BLaER1 (cell line): ENCODE data around the gene WNT9A.

Source experiments
- H3K27ac ChIP-seq: shearing (Covaris generic); formaldehyde crosslinking; 2 replicates; pipeline ENCODE4 v1.8.1; 2022
- H3K27me3 ChIP-seq: shearing (Covaris generic); formaldehyde crosslinking; 2 replicates; pipeline ENCODE4 v1.8.1; 2022
- H3K36me3 ChIP-seq: shearing (Covaris generic); formaldehyde crosslinking; 2 replicates; pipeline ENCODE4 v1.8.1; 2022
- H3K4me1 ChIP-seq: shearing (Covaris generic); formaldehyde crosslinking; 2 replicates; pipeline ENCODE4 v1.8.1; 2022
- H3K4me2 ChIP-seq: shearing (Covaris generic); formaldehyde crosslinking; 2 replicates; pipeline ENCODE4 v1.8.1; 2022
- H3K4me3 ChIP-seq: shearing (Covaris generic); formaldehyde crosslinking; 2 replicates; pipeline ENCODE4 v1.8.1; 2022
- H3K9ac ChIP-seq: shearing (Covaris generic); formaldehyde crosslinking; 2 replicates; pipeline ENCODE4 v1.8.1; 2022
- H3K9me3 ChIP-seq: shearing (Covaris generic); formaldehyde crosslinking; 2 replicates; pipeline ENCODE4 v1.8.1; 2022
- H4K20me1 ChIP-seq: shearing (Covaris generic); formaldehyde crosslinking; 2 replicates; pipeline ENCODE4 v1.8.1; 2022
- Cebpa-rat ChIP-seq: shearing (Covaris generic); IDR thresholded peaks from 2 replicates; pipeline ENCODE4 v1.8.1; 2022

WNT9A gene

DNA sequence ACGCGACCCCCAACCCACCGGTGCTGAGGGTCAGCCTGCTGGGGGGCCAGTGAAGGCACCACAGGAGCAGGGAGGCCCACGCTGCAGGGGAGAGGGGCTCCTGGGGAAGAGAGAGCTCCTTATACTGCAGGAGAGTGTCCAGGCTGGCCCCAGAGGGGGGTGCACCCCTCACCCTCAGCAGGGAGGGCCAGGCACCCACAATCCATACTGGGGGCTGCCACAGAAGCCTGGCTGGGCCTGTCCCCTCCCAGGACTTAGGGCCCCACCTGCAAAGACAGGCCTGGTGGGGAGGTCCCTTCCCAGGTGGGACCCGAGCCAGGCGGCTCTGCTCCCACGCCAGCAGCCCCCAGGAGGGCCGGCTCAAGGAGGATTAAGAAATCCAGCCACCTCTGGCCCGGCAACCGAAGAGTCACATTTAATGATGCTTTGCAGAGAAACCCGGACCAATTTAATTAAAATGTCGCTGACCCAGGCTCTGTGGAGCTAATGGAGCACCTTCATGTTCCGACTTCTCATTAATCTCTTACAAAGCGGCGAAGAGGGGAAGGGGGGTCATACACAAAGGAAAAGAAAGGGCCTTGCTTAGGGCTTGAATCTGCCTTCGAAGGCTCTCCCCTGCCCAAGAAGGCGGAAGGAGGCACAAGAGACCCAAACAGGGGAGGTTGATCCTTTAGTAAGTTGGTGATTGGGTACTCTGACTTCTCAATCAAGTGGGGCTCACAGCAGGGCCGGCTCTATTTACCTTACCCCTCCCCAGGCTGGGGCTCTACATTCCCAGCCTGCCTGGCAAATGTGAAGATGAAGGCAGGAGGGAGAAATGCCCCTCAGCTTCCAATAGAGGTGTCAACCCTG, 25.0 kb downstream of the WNT9A start:
- Histone ChIP-seq H3K4me3 (no peak overlapping the region), H3K36me3 (no peaks in the 10 kb centered on the region), H3K27me3 (no peaks in the 10 kb centered on the region), H3K4me1 (no peaks in the 10 kb centered on the region), H4K20me1 (no peaks in the 10 kb centered on the region), H3K9ac (no peak overlapping the region), H3K27ac (no peak overlapping the region), H3K4me2 (no peak overlapping the region), H3K9me3 (no peaks in the 10 kb centered on the region)
- TF ChIP-seq Cebpa-rat = no peak

DNA sequence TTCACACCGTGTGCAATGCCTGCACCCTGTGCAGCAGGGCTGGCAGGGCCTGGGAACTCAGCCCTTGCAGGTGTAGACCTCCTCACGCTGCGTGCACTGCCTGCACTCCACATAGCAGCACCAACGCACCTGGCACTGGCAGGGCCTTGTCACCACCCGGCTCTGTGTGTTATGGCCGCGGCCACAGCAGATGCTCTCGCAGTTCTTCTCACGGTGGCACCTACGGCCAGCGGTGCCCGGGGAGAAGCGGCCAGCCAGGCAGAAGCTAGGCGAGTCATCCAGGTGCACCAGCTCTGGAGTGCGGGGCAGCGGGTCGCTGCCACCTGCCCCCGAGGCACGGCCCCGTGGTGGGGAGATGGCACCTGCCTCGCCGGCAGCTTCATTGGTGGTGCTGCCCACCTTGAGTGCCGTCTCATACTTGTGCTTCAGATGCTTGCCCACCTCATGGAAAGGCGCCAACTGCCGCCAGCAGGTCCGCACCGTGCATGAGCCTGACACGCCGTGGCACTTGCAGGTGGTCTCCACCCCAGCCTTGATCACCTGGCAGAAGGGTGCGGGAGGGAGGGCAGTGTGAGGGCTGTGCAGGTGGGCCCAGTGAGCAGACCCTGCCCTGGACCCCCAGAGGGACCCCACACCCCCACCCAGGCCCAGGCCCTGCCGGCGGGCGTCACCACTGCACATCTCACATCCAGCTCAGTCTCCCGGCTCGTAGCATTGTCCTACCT, 26.1 kb downstream of the WNT9A start:
- H3K4me3 ChIP-seq = no peak overlapping the region
- no peak overlapping the region for H3K27ac ChIP-seq
- H3K9me3 ChIP-seq = no peaks in the 10 kb centered on the region
- no peaks in the 10 kb centered on the region for H3K36me3 ChIP-seq
- no peaks in the 10 kb centered on the region for H4K20me1 ChIP-seq
- H3K9ac ChIP-seq = no peak overlapping the region
- H3K27me3 ChIP-seq = no peaks in the 10 kb centered on the region
- no peak for TF ChIP-seq Cebpa-rat
- no peak overlapping the region for H3K4me2 ChIP-seq
- no peaks in the 10 kb centered on the region for H3K4me1 ChIP-seq

DNA sequence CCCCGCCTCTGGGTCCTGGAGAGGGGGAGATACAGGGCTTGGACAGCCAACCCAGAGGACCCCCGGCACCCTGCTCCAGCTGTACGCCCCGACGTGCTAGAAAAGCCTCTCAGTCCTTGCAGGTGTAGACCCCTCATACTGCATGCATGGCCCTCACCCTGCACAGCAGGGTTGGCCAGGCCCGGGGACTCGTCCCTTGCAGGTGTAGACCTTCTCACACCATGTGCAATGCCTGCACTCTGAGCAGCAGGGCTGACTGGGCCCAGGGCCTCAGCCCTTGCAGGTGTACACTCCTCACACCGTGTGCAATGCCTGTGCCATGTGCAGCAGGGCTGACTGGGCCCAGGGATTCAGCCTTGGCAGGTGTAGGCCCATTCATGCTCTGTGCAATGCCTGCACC, 26.8 kb downstream of the WNT9A start:
- TF ChIP-seq Cebpa-rat = no peak
- Histone ChIP-seq H3K4me1 (no peaks in the 10 kb centered on the region), H3K27ac (no peak overlapping the region), H3K4me2 (no peak overlapping the region), H3K9ac (no peak overlapping the region), H3K4me3 (no peak overlapping the region), H3K27me3 (no peaks in the 10 kb centered on the region), H4K20me1 (no peaks in the 10 kb centered on the region), H3K36me3 (no peaks in the 10 kb centered on the region), H3K9me3 (no peaks in the 10 kb centered on the region)

DNA sequence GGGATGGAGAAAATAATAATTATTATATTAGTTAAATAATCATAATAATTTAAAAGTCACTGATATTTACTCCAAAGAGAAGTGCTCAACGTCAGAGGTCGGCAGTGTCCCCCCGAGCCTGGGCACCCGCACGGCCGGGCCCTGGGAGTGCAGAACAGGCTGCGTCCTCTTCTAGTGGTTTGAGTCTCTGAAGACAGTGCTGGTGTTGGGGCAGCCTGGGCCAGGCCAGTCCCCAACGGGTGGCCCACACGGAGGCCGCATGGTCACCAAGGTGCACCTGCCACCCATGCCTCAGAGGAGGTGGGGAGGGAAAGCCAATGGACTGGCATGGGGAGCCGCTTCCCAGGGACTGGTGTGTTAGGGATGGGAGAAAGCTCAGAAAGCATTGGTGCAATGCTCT, 27.3 kb downstream of the WNT9A start:
- Histone ChIP-seq H4K20me1 (no peaks in the 10 kb centered on the region), H3K4me3 (no peak overlapping the region), H3K27me3 (no peaks in the 10 kb centered on the region), H3K9me3 (no peaks in the 10 kb centered on the region), H3K27ac (no peak overlapping the region), H3K9ac (no peak overlapping the region), H3K4me1 (no peaks in the 10 kb centered on the region), H3K36me3 (no peaks in the 10 kb centered on the region), H3K4me2 (no peak overlapping the region)
- TF ChIP-seq Cebpa-rat = no peak

DNA sequence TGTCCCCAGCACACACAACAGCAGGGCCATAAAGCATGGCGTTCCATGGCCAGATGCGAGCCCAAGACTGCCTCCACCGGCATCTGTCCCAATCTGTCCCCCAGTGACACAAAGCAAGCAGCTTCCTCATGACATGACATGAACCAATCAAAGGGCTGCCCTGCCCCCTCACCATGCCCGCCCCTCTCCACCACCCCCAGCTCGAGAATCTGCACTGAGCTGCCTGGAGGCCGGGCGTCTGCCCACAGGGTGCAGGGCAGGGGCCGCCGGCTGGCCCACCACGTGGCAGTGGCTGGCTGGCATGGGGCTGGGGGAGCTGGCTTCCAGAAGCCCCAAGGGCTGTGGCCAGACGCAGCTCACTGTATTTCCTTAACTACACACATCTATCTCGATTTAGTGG, 27.8 kb downstream of the WNT9A start:
- no peaks in the 10 kb centered on the region for H4K20me1 ChIP-seq
- no peak overlapping the region for H3K4me2 ChIP-seq
- H3K27ac ChIP-seq = no peak overlapping the region
- H3K4me3 ChIP-seq = no peak overlapping the region
- no peaks in the 10 kb centered on the region for H3K27me3 ChIP-seq
- no peaks in the 10 kb centered on the region for H3K4me1 ChIP-seq
- H3K36me3 ChIP-seq = no peaks in the 10 kb centered on the region
- no peaks in the 10 kb centered on the region for H3K9me3 ChIP-seq
- H3K9ac ChIP-seq = no peak overlapping the region
- TF ChIP-seq Cebpa-rat = no peak

DNA sequence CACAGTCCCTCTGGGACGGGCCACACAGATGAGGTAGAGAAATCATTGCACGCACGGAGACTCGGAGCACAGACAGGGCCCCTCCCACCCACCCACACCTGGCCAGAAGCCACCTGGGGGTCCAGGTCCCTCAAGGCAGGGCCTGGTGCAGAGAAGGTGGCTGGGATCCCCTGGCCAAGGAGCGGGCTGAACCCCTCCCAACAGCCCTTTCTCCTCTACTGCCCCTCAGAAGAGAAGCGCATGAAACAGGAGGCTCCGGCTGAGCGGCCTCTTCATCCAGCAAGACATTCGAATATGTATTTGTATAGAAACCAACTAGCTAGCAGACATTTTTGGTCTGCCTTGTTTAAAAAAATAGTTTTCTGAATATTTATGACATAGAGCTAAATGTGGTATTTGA, 29.0 kb downstream of the WNT9A start:
- no peaks in the 10 kb centered on the region for H3K36me3 ChIP-seq
- H3K4me1 ChIP-seq = 0 out of 2 replicates have a peak, but pooled peaks cover 4% of the 10 kb centered on the region
- no peaks in the 10 kb centered on the region for H3K9me3 ChIP-seq
- H3K27me3 ChIP-seq = no peaks in the 10 kb centered on the region
- H4K20me1 ChIP-seq = no peaks in the 10 kb centered on the region
- no peak overlapping the region for H3K27ac ChIP-seq
- H3K9ac ChIP-seq = no peak overlapping the region
- H3K4me3 ChIP-seq = no peak overlapping the region
- no peak overlapping the region for H3K4me2 ChIP-seq
- no peak for TF ChIP-seq Cebpa-rat

DNA sequence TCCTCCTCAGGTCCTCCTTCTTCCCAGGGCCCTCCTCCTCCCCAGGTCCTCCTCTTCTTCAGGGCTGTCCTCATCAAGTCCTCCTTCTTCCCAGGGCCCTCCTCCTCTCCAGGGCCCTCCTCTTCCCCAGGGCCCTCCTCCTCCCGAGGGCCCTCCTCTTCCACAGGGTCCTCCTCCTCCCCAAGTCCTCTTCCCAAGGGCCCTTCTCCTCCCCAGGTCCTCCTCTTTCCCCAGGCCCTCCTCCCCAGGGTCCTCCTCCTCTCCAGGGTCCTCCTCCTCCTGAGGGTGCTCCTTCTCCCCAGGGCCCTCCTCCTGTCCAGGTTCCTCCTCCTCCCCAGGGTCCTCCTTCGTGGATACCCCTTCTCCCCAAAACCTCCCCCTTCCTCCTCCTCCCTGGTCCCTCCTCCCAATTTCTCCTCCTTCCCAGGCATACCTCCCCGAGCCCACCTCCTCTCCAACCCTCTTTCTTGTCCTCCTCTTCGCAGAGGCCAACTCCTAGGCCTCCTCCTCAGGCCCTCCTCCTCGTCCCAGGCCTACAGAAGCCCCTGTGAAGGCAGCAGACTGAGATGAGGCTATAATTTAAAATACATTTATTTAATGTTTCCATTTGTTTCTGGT, 29.5 kb downstream of the WNT9A start:
- Histone ChIP-seq H3K4me1 (0 out of 2 replicates have a peak, but pooled peaks cover 8% of the 10 kb centered on the region), H3K36me3 (no peaks in the 10 kb centered on the region)
- no peak for TF ChIP-seq Cebpa-rat

DNA sequence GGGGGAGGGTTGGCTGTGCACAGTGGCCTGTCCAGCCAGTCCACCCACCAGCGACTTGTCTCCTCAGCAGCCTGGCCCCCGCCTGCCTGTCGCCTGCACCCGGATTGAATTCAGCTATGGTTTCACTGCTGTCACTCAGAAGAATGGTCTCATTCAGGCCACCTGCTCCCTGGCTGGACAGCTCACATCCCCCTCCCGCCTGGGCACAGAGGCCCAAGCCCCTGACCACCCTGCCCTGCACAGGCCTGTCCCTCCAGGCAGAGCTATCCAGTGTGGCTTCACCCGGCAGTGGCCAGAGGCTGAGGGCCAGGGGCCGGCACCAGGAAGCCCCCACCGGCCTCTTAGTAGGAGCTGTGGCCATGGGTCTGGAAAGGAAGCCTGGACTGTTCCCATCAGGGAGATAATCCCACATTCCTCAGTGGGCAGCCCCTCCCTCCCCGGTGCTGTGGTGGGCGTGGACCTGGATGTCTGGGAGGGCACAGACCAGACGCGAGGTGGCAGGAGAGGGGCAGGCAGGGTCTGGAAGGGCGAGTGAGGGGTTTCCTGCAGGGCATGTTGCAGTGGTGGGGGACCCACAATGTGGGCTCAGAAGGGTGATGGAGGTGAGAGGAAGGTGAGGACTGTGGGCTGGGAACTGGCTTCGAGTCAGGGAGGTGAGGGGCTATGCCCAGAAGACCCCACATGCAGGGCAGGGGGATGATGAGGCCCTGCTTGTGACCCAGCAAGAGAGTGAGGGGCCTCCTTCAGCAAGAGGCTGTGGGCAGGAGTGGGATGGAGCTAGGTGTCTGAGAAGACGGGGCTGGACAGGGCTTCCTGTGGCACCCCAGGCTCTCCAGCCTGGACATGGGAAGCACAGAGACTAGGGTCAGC, 30.4 kb downstream of the WNT9A start:
- Histone ChIP-seq H3K4me1 (0 out of 2 replicates have a peak, but pooled peaks cover 8% of the 10 kb centered on the region), H3K9ac (no peak overlapping the region), H3K27ac (no peak overlapping the region), H3K9me3 (no peaks in the 10 kb centered on the region), H3K4me3 (no peak overlapping the region), H3K27me3 (no peaks in the 10 kb centered on the region), H3K4me2 (no peak overlapping the region), H4K20me1 (no peaks in the 10 kb centered on the region), H3K36me3 (no peaks in the 10 kb centered on the region)
- no peak for TF ChIP-seq Cebpa-rat

More for the DNA sequence above, 29.5 kb downstream of the WNT9A start:
- Histone ChIP-seq H3K4me3 (no peak overlapping the region), H3K9me3 (no peaks in the 10 kb centered on the region), H3K27ac (no peak overlapping the region), H3K4me2 (no peak overlapping the region), H4K20me1 (no peaks in the 10 kb centered on the region), H3K27me3 (no peaks in the 10 kb centered on the region), H3K9ac (no peak overlapping the region)

DNA sequence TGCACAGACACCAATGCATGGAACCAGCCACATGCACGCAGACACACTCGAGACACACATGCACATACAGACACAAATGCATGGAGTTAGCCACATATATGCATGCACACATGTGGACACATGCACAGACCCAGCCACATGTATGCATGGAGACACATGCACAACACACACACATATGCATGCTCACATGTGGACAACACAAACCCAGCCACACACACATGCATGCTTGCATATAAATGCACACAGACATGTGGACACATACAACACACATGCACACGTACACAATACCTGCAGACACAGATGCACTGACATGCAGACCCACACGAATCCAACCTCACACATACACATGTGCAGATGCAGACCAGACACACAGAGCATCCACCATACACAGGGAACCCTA, 31.1 kb downstream of the WNT9A start:
- Histone ChIP-seq H3K4me3 (no peak overlapping the region), H4K20me1 (no peaks in the 10 kb centered on the region), H3K27ac (no peak overlapping the region), H3K27me3 (no peaks in the 10 kb centered on the region), H3K4me1 (0 out of 2 replicates have a peak, but pooled peaks cover 8% of the 10 kb centered on the region), H3K4me2 (no peak overlapping the region), H3K36me3 (no peaks in the 10 kb centered on the region), H3K9me3 (no peaks in the 10 kb centered on the region), H3K9ac (no peak overlapping the region)
- TF ChIP-seq Cebpa-rat = no peak
